Measurements from ENCODE around the gene B9D2.

DNA sequence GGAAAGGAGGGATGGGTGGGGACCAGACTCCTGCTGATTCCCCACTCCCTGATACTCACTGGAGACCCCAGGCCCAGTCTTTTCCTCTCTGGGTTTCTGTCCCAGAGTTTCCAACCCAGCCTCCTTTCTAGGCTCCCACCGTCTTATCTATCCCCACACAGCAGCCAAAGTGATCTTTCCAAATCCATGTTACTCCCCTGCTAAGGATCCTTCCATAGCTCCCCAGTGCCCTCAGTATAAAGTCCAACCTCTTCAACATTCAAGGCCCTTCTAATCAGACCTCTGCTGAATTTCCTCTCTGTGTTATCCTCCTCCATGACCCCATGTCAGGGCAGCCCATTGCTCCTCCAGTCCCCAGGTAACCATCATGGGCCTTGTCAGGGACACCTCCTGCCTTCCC lies 8.9 kb downstream of the B9D2 start:
- TF ChIP-seq POLR2A (IDR thresholded peaks at IDR 0.05; ENCODE audit: low read length) (no peak), GATA1 (IDR thresholded peaks at IDR 0.05; ENCODE audit: low read depth, low read length) (no peak)
